Measurements from ENCODE around the gene MYO1E. TPM values are rescaled to one million over a fixed set of nuclear protein-coding genes. Genes with fewer than 3 reads are reported as not detected.

The MYO1E gene
- total RNA-seq, 2 experiments from 2014 or later: 1.5 to 26.5 TPM

DNA sequence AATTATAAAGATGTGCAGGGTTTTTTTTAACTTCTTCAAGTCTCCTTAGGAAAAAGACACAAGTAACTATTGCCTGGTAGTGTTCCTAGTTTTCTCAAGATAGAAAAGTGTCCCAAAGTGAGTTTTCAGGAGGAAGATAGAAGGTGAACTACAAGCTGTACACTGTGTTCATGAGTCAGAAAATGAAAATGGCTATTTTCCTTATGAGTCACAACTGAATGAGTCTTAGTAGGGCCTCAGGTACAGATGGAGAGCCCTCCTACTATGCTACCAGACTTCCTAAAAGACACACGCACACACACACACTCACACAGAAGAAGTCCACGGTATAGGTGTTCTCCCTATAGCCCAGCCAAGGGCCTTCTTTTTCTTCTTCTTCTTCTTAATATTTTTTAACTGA, 3.1 kb downstream of the MYO1E start:
- Histone ChIP-seq H3K9me2 (ENCODE audit: insufficient read depth, low read length) (no peaks in the 10 kb centered on the region), H3K79me2 (ENCODE audit: insufficient read depth, low read depth, low read length) (no peaks in the 10 kb centered on the region), H4K20me1 (ENCODE audit: insufficient read depth, low read length) (no peaks in the 10 kb centered on the region), H3K4me3 (ENCODE audit: low read depth, low read length, poor library complexity, severe bottlenecking) (no peak overlapping the region), H3K27ac (ENCODE audit: low read depth, low read length, poor library complexity, severe bottlenecking) (no peak overlapping the region), H3K4me1 (ENCODE audit: insufficient read depth, low read length, poor library complexity, severe bottlenecking) (peaks cover 12% of the 10 kb centered on the region), H3K9me3 (ENCODE audit: low read length) (no peaks in the 10 kb centered on the region), H3K4me2 (ENCODE audit: low read length) (no peak overlapping the region; the same call in 1 of the 2 replicates), H2AFZ (ENCODE audit: low read length) (no peak overlapping the region), H3K36me3 (ENCODE audit: insufficient read depth, low read length) (no peaks in the 10 kb centered on the region)
- TF ChIP-seq EZH2phosphoT487 (IDR thresholded peaks at IDR 0.05; ENCODE audit: borderline replicate concordance, low read depth, low read length): no peak
- TF ChIP-seq, protein P1, sequence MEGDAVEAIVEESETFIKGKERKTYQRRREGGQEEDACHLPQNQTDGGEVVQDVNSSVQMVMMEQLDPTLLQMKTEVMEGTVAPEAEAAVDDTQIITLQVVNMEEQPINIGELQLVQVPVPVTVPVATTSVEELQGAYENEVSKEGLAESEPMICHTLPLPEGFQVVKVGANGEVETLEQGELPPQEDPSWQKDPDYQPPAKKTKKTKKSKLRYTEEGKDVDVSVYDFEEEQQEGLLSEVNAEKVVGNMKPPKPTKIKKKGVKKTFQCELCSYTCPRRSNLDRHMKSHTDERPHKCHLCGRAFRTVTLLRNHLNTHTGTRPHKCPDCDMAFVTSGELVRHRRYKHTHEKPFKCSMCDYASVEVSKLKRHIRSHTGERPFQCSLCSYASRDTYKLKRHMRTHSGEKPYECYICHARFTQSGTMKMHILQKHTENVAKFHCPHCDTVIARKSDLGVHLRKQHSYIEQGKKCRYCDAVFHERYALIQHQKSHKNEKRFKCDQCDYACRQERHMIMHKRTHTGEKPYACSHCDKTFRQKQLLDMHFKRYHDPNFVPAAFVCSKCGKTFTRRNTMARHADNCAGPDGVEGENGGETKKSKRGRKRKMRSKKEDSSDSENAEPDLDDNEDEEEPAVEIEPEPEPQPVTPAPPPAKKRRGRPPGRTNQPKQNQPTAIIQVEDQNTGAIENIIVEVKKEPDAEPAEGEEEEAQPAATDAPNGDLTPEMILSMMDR (conservative IDR thresholded peaks at IDR 0.05; ENCODE audit: low read length): no peak
- BruUV-seq (replicated peaks): no TSS peak
- ChIA-PET CTCF (ENCODE audit: unreplicated experiment) (no interaction called here), POLR2A (no interaction called here)
- DNase-seq (ENCODE audit: low spot score): no peak
- intact Hi-C loops (cut with micrococcal nuclease; ENCODE audit: unreplicated experiment): no loop called here

DNA sequence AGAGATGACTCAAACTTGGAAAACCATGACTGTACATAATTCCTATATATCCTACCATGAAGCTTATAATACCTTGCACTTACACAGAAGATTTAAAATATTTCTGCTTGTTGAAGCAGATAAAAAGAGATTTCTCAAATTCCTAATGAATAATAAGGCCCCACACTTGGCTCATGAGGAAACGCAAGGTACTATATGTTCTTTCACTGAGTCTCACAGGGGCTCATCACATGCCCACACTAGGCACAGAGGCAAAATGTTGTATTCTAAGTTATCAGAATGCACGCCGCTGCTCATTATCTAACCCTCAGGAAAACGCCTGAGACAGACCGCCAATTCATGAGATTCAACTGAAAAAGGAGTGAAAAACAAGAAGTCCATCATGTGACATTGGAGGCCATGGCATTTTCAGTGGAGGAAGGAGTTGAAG, 5.6 kb downstream of the MYO1E start:
- Histone ChIP-seq H3K36me3 (ENCODE audit: insufficient read depth, low read length) (no peaks in the 10 kb centered on the region), H3K9me2 (ENCODE audit: insufficient read depth, low read length) (no peaks in the 10 kb centered on the region), H2AFZ (ENCODE audit: low read length) (no peak overlapping the region), H3K4me2 (ENCODE audit: low read length) (no peak overlapping the region), H4K20me1 (ENCODE audit: insufficient read depth, low read length) (no peaks in the 10 kb centered on the region), H3K4me1 (ENCODE audit: insufficient read depth, low read length, poor library complexity, severe bottlenecking) (peaks cover 6% of the 10 kb centered on the region), H3K4me3 (ENCODE audit: low read depth, low read length, poor library complexity, severe bottlenecking) (no peak overlapping the region), H3K9me3 (ENCODE audit: low read length) (no peaks in the 10 kb centered on the region), H3K79me2 (ENCODE audit: insufficient read depth, low read depth, low read length) (no peaks in the 10 kb centered on the region), H3K27ac (ENCODE audit: low read depth, low read length, poor library complexity, severe bottlenecking) (no peak overlapping the region)
- ChIA-PET POLR2A (interaction anchor here (0.7 kb wide), 2 partner anchors 15 to 67 kb away, joined by 3 to 4 read pairs; no protein-coding TSS in a partner anchor), CTCF (ENCODE audit: unreplicated experiment) (no interaction called here)
- intact Hi-C loops (cut with micrococcal nuclease; ENCODE audit: unreplicated experiment): no loop called here
- no TSS peak for BruUV-seq (replicated peaks)
- TF ChIP-seq, protein P1 (conservative IDR thresholded peaks at IDR 0.05; ENCODE audit: low read length): no peak
- no peak for TF ChIP-seq EZH2phosphoT487 (IDR thresholded peaks at IDR 0.05; ENCODE audit: borderline replicate concordance, low read depth, low read length)
- DNase-seq (ENCODE audit: low spot score): no peak

DNA sequence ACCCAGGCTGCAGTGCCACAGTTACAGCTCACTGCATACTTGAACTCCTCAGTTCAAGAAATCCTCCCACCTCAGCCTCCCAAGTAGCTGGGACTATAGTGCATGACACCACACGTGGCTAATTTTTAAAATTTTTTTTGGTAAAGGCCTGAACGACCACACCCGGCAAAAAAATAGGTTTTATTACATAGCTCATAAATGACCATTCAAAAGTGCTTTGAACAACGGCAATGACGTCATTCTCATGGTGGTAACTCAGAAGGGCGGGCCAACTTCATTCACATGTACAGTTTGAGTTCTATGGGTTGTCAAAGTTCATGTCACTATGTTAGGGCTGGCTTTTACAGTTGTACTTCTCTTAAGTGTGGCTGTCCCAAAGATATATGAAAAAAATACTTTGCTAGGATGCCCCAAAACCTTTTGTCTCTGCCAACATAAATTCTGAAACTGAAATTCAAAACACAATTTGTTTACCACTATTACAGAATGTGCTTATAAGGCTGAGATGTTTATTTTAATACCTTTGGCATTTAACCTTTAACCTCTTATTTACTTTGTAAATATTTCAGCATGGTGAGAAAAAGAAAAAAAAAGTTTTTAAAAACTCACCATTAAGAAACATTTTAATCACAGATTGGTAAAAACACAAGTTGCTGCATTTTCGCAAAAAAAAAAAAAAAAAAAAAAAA, 6.2 kb downstream of the MYO1E start:
- Histone ChIP-seq H3K79me2 (ENCODE audit: insufficient read depth, low read depth, low read length) (no peaks in the 10 kb centered on the region), H3K4me1 (ENCODE audit: insufficient read depth, low read length, poor library complexity, severe bottlenecking) (peaks cover 4% of the 10 kb centered on the region), H3K4me2 (ENCODE audit: low read length) (no peak overlapping the region), H3K36me3 (ENCODE audit: insufficient read depth, low read length) (no peaks in the 10 kb centered on the region), H3K9me2 (ENCODE audit: insufficient read depth, low read length) (no peaks in the 10 kb centered on the region), H4K20me1 (ENCODE audit: insufficient read depth, low read length) (no peaks in the 10 kb centered on the region), H2AFZ (ENCODE audit: low read length) (no peak overlapping the region), H3K4me3 (ENCODE audit: low read depth, low read length, poor library complexity, severe bottlenecking) (no peak overlapping the region), H3K27ac (ENCODE audit: low read depth, low read length, poor library complexity, severe bottlenecking) (no peak overlapping the region), H3K9me3 (ENCODE audit: low read length) (no peaks in the 10 kb centered on the region)
- ChIA-PET POLR2A (interaction anchor here (0.7 to 1.6 kb wide), 3 partner anchors 8 to 66 kb away, joined by 3 to 7 read pairs (median 4); no protein-coding TSS in a partner anchor), CTCF (ENCODE audit: unreplicated experiment) (no interaction called here)
- intact Hi-C loops (cut with micrococcal nuclease; ENCODE audit: unreplicated experiment): no loop called here
- BruUV-seq (replicated peaks): no TSS peak
- no peak for DNase-seq (ENCODE audit: low spot score)
- TF ChIP-seq EZH2phosphoT487 (IDR thresholded peaks at IDR 0.05; ENCODE audit: borderline replicate concordance, low read depth, low read length): no peak
- TF ChIP-seq, protein P1 (conservative IDR thresholded peaks at IDR 0.05; ENCODE audit: low read length): no peak

Data from OCI-LY7 (cell line).